H1 (cell line): ENCODE data around the gene MBD4.

Experiments
- ATF3 ChIP-seq: IDR thresholded peaks from 2 replicates; pipeline ENCODE4 v1.6.1; 2011; ENCODE audit warnings: low read depth, mild to moderate bottlenecking, low read length; ENCODE audit not compliant: insufficient read depth
- CEBPB ChIP-seq: IDR thresholded peaks from 2 replicates; pipeline ENCODE4 v1.6.1; 2012; ENCODE audit warnings: low read depth, low read length
- CTCF ChIP-seq, 3 experiments: IDR thresholded peaks; 1 replicate in 2 of 3; 2 replicates in 1 of 3; pipeline versions ENCODE4 v1.5.1 to v1.6.1; 2011; ENCODE audit warnings: low read length in 3 of 3, mild to moderate bottlenecking in 3 of 3, inconsistent platforms in 2 of 3, low read depth in 1 of 3, moderate library complexity in 1 of 3; ENCODE audit not compliant: insufficient read depth in 1 of 3; ENCODE audit errors: control extremely low read depth in 1 of 3
- FOSL1 ChIP-seq: IDR thresholded peaks from 2 replicates; pipeline ENCODE4 v1.6.1; 2011; ENCODE audit warnings: mild to moderate bottlenecking, low read depth, low read length, moderate library complexity; ENCODE audit not compliant: insufficient read depth
- HDAC2 ChIP-seq, 2 experiments: fragments of 300-600 bp in 1 of 2; sonication (generic) in 1 of 2; IDR thresholded peaks; 2 replicates each; pipeline ENCODE4 v1.6.1; 2011 to 2012; ENCODE audit warnings: low read depth in 2 of 2, low read length in 2 of 2, mild to moderate bottlenecking in 2 of 2, moderate library complexity in 2 of 2, borderline replicate concordance in 1 of 2, inconsistent platforms in 1 of 2
- HDAC6 ChIP-seq: IDR thresholded peaks from one replicate; pipeline ENCODE4 v1.7.1; 2012; ENCODE audit warnings: low read depth, mild to moderate bottlenecking, inconsistent platforms, low read length, moderate library complexity
- PHF8 ChIP-seq: fragments of 200-600 bp; sonication (generic); conservative IDR thresholded peaks from 2 replicates; pipeline ENCODE4 v1.7.1; 2012; ENCODE audit warnings: low read depth, mild to moderate bottlenecking, inconsistent platforms, low read length, moderate library complexity
- POLR2A ChIP-seq, 2 experiments: IDR thresholded peaks; 1 replicate in 1 of 2; 2 replicates in 1 of 2; pipeline ENCODE4 v1.6.1; 2011; ENCODE audit warnings: low read depth in 2 of 2, low read length in 2 of 2, mild to moderate bottlenecking in 2 of 2; ENCODE audit errors: control extremely low read depth in 1 of 2

- TF ChIP-seq POLR2A (IDR thresholded peaks at IDR 0.05; ENCODE audit: control extremely low read depth in 1 of 2, low read depth in 2 of 2, low read length in 2 of 2) = no peak
- TF ChIP-seq PHF8 = no peak
- TF ChIP-seq HDAC2 (IDR thresholded peaks at IDR 0.05; ENCODE audit: borderline replicate concordance in 1 of 2, low read depth in 2 of 2, low read length in 2 of 2) = no peak
- no peak for TF ChIP-seq CEBPB
- no peak for TF ChIP-seq HDAC6
- no peak for TF ChIP-seq ATF3
- no peak for TF ChIP-seq FOSL1
- no peak for TF ChIP-seq CTCF (IDR thresholded peaks at IDR 0.05; ENCODE audit: control extremely low read depth in 1 of 3, insufficient read depth in 1 of 3, low read depth in 1 of 3, low read length in 3 of 3)
Observed at GRCh38 chr3:129402210-129402609, 37.5 kb downstream of the MBD4 start.
